Colonic mucosa (tissue), 4 donors: ENCODE measurements around the gene ANKRD29. TPM values are rescaled to one million over a fixed set of nuclear protein-coding genes. Genes with fewer than 3 reads are reported as not detected.

ENCODE experiments used
- DNase-seq: peaks from one replicate; pipeline ENCODE4 v3.0.0-alpha.2; 2020
- H3K27ac ChIP-seq: fragments of 200-600 bp; one replicate; pipeline ENCODE4 v1.8.0; 2021
- H3K27me3 ChIP-seq: fragments of 200-600 bp; one replicate; pipeline ENCODE4 v1.8.0; 2021
- H3K36me3 ChIP-seq: fragments of 200-600 bp; one replicate; pipeline ENCODE4 v1.8.0; 2021
- H3K4me1 ChIP-seq: fragments of 200-600 bp; one replicate; pipeline ENCODE4 v1.8.0; 2021; ENCODE audit warnings: mild to moderate bottlenecking
- H3K4me3 ChIP-seq: fragments of 200-600 bp; one replicate; pipeline ENCODE4 v1.8.0; 2021
- H3K9ac ChIP-seq, 2 donors: one replicate each; pipeline ENCODE4 v1.7.0; 2013; ENCODE audit warnings: control low read depth in 2 of 2, low read depth in 2 of 2, low read length in 2 of 2
- H3K9me3 ChIP-seq: fragments of 200-600 bp; one replicate; pipeline ENCODE4 v1.8.0; 2021
- intact Hi-C: fragments of 100-400 bp; cut with DNase I; formaldehyde crosslinking; loops from one replicate; pipeline ENCODE4 v1.14.1; 2022
- total RNA-seq, 2 donors: library from RNA; stranded (reverse); fragmentation: NEBNext Ultra II Directional in 1 of 2; extraction: Animal tissue kit (Norgen Biotek cat#: 25700) in 1 of 2; gene quantifications; one replicate each; pipeline ENCODE4 v1.2.1, GENCODE V29; 2021
- TF ChIP-seq, protein P1 (sequence below): fragments of 200-600 bp; IDR thresholded peaks from one replicate; pipeline ENCODE4 v1.8.0; 2022; ENCODE audit warnings: antibody characterized with exemption, mild to moderate bottlenecking
- donor health status: healthy.
- donor health status: DM: no; HTN: no; CAD: no.
- donor health status: DM: no; HTN: no; CAD: no.

Gene ANKRD29
- total RNA-seq = 1 to 10 TPM; 1.0 to 1.1 TPM

DNA sequence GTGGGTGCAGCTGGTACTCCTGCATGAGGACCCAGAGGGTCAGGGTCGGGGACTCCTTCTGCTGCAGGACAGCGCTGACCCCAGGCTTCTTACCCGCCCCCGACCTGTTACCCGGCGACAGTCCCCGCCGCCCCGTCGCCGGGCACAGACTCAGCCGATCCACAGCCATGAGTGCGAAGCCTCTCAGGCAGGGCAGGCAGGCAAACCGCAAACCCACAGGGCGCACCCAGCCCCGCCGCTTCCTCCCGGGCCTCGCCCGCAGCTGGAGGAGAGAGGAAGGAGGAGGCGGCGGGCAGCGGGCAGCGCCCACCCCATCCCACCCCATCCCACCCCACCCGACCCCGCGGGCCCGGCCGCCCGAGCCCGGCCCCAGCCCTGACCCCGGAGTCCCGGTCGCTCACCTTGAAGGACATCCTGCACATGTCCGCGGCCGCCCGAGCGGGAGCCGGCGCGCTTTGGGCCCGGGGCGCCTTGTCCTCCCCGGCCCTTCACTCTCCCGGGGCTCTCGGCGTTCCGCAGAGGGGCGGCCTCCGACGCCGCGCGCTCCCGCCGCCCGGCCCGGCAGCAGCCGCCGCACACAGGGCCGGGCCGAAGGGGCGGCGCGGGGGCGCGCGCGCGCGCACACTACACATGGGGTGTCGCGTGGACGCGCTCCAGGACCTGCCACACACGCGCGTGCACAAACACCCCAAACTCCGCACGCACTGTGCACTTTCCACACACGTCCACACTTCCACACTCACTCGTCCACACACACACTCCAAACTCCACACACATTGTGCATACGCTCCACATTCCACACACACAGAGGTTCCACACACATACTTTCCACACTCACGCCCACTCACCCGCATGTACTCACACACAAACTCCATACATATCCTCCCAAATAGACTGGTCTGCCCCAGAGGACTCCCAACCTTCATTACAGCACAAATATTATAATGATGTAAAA, at the start of gene ANKRD29:
Gene ANKRD29 (minus strand): TSS at position 603 of the 955 bp plus-strand sequence. CDS start 181 bp downstream, at position 422.
- Histone ChIP-seq H3K9me3 (no peaks in the 10 kb centered on the region), H3K27ac (no peak within 1 kb of the TSS), H3K27me3 (peaks cover 26% of the 10 kb centered on the region), H3K4me1 (peaks cover 6% of the 10 kb centered on the region), H3K9ac (peak within 1 kb of the TSS in 1 of 2 donors; percentile 51), H3K36me3 (no peaks in the 10 kb centered on the region), H3K4me3 (peak within 1 kb of the TSS; percentile 47)
- DNase-seq = peak; percentile 42
- TF ChIP-seq, protein P1, sequence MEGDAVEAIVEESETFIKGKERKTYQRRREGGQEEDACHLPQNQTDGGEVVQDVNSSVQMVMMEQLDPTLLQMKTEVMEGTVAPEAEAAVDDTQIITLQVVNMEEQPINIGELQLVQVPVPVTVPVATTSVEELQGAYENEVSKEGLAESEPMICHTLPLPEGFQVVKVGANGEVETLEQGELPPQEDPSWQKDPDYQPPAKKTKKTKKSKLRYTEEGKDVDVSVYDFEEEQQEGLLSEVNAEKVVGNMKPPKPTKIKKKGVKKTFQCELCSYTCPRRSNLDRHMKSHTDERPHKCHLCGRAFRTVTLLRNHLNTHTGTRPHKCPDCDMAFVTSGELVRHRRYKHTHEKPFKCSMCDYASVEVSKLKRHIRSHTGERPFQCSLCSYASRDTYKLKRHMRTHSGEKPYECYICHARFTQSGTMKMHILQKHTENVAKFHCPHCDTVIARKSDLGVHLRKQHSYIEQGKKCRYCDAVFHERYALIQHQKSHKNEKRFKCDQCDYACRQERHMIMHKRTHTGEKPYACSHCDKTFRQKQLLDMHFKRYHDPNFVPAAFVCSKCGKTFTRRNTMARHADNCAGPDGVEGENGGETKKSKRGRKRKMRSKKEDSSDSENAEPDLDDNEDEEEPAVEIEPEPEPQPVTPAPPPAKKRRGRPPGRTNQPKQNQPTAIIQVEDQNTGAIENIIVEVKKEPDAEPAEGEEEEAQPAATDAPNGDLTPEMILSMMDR = no peak
- intact Hi-C loops = no loop called here

- no peak for DNase-seq
- Histone ChIP-seq H3K9ac (no peak overlapping the region), H3K27ac (no peak overlapping the region), H3K4me1 (no peaks in the 10 kb centered on the region), H3K9me3 (no peaks in the 10 kb centered on the region), H3K36me3 (no peaks in the 10 kb centered on the region), H3K27me3 (no peaks in the 10 kb centered on the region), H3K4me3 (no peak overlapping the region)
- TF ChIP-seq, protein P1 = no peak
- intact Hi-C loops = no loop called here
Measured at GRCh38 chr18:23712445-23712844, 49.7 kb upstream of the ANKRD29 start.

DNA sequence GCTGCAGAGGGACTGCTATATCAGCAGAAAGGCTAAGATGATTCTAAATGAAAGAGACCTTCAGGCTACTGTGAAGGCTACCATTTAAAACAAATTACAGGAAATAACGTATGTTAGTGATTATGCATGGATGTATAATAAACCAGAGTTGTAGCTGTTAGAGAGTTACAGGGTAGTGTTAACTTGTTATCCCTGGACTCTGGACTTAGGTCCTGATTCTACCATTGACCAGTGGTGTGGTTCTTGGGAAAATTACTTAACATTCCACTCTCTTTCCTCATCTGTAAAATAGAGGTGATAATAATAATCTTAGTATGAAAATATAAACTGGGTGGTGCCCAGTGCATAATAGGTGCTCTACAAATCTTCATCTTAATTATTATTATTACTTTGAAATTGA, 48.7 kb upstream of the ANKRD29 start:
- Histone ChIP-seq H3K9me3 (no peaks in the 10 kb centered on the region), H3K27ac (peak overlapping the region; percentile 29), H3K4me3 (no peak overlapping the region), H3K4me1 (no peaks in the 10 kb centered on the region), H3K27me3 (no peaks in the 10 kb centered on the region), H3K9ac (no peak overlapping the region), H3K36me3 (no peaks in the 10 kb centered on the region)
- TF ChIP-seq, protein P1 = no peak
- DNase-seq = no peak
- intact Hi-C loops = no loop called here

DNA sequence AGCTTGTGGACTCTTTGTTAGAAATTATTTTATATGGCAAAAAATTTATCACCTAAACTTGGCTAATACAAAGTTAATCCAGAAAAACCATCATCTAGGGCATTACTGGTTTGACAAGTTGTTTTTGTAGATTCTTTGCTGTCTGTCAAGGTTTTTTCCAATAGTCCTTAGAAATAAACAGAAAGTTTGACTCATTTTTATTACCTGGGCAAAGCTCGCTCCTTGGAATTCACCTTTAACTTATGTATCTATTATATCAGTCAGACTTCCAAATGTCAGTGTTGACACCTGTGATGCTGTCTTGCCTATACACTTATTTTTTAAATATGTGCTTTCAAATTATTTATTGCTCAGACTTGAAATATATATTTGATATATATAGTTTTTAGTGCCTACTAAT, 48.2 kb upstream of the ANKRD29 start:
- Histone ChIP-seq H3K4me1 (no peaks in the 10 kb centered on the region), H3K9ac (no peak overlapping the region), H3K27ac (peak overlapping the region; percentile 29), H3K27me3 (no peaks in the 10 kb centered on the region), H3K36me3 (no peaks in the 10 kb centered on the region), H3K9me3 (no peaks in the 10 kb centered on the region), H3K4me3 (no peak overlapping the region)
- TF ChIP-seq, protein P1 = no peak
- DNase-seq = no peak
- intact Hi-C loops = no loop called here

- no peak for DNase-seq
- no peaks in the 10 kb centered on the region for H3K4me1 ChIP-seq
- H3K9ac ChIP-seq = no peak overlapping the region
- no peaks in the 10 kb centered on the region for H3K9me3 ChIP-seq
- H3K27me3 ChIP-seq = no peaks in the 10 kb centered on the region
- TF ChIP-seq, protein P1 = no peak
- intact Hi-C loops = no loop called here
- H3K4me3 ChIP-seq = no peak overlapping the region
- H3K27ac ChIP-seq = peak overlapping the region; percentile 29
- no peaks in the 10 kb centered on the region for H3K36me3 ChIP-seq
Measured at GRCh38 chr18:23710068-23710527, 47.4 kb upstream of the ANKRD29 start.
